HG03139 (cell line): ENCODE results near the gene CDKAL1.

Experiments
- ATAC-seq: cut with Tn5 transposase; IDR thresholded peaks from one replicate; pipeline ENCODE4 v1.9.1; 2021; ENCODE audit not compliant: unreplicated experiment

Gene CDKAL1

DNA sequence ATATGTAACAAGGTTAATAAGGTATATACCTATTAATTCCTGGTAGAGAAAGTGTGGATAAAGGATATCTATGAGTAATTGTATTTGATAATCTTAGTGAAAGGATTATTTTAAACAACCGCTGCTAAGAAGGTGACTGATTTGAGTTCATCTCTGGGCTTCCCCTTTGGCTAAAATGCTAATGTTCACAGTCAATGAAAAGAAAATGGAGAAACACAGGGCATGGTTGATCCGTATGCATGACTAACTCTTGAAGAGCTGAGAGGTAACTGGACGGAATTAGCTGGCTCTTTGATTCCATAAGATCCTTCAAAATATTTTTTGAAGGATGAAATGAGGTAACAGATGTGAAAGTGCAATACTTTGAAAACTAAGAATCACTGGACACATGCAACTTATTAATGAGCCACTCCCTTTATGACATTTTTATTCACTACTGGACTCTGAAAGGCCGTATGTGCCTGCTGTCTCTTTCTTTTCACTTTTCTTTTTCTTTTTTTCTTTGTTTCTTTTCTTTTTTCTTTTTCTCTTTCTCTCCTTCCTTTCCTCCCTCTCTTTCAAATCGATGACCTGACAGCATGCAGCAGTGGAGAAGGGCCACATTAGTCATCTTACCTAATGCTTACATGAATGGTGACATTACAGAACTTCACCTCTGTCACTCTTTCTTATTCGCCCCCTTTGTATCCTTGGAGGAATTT, 464.6 kb downstream of the CDKAL1 start:
- ATAC-seq = no peak

DNA sequence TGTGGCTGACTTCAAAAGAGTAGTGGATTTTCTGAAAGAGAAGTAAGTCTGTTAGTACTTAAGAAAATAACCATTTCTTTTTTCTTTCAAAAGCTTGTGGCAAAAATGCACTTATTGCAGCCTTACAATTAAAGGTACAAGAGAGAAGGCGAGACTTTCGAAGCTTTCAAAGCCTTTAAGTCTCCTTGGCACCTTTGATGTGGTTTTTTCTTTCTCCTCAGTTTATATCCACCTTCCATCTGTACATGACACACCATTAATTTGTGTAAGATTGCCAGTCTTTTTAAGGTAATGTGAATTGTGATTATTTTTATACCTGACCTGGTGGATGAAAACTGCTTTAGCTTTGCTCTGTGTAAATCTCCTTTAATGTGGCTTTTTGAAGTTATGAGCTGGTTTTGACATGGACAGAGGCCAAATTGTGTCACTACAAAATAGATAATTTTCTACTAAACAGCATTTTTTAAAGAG, 466.1 kb downstream of the CDKAL1 start:
- no peak for ATAC-seq

DNA sequence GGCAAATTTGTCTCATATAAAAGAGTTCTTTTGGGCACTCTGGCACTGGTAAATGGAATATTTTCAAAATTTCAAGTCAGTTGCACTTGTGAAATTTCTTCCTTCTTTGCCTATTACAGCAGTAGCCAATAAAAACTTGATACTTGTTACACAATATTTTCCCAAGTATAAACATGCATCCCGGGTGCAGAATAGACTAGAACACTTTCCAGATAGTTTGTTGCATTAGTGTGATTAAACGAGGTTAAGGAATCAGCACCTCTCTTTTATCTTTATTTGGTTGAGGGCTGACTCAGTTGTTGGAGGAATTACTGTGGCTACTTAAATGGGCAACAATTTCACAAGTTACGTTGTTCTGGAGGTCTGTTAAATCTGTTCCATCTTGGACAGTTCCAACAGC, 467.5 kb downstream of the CDKAL1 start:
- ATAC-seq = no peak

DNA sequence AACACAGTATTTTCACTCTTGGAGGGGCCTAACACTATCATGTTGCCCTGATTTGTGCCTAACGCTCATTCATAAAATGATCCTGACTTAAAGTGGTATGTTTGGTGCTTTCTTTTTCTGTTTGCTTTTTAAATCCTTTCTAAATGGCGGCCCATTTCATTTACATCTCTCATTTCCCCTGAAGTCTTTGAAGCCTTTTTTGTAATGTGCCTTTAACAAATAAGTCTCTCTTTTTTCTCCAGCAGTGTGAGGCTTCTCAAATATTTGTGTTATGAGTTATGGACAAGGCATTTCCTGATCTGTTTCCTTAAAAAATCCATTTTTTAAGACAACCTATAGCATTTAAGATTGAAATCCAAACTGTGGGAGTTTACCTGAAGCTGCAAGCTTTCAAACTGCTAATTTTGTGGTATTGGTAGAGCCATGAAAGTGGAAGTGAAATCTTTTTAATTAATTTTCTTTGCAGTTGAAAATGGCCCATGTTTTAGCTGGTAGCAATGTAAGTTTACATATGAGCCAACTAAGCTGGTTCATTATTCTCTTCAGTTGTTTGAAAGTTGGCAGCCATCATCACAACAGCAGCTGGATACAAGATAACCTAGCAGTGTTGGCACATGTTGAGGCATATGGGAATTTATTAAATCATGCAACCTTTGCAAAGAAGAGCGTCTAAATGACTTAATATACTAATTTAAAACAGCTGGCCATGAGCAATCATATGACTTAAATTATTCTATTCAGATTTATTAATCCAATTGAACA, 469.7 kb downstream of the CDKAL1 start:
- ATAC-seq = peak; percentile 47

DNA sequence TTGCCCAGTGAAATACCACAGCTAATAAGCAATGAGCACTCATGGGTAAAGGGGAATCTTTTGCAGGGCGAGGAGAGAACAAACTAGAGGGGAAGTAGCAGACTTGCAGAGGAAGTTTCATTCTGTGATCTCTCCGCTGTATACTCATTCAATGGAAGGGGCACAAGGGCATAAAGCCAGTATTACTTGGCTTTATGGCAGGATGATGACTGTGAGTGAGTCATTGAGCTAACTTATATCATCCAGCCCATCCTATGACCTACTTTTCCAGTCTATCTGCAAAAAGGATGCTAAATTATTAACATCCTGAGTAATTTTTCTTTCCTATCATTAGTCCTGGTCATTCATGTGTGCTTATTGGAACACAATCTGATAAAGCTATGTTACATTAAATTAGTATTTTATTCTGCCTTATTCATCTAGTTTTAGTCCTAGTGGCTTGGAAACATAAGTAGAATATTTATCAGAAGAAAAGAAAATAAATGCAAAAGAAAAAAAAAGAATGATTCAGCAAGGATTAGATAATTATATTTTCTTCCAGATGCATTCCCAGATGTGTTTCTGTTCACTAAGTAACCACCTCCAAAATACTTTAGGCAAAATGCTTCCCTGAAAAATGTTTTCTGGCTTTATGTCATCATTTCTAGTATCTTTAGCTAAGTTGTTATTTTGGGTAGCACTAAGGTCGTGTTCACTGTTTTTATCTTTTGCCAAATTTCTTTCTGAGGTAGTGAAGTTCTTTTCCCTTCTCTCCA, 471.7 kb downstream of the CDKAL1 start:
- no peak for ATAC-seq

DNA sequence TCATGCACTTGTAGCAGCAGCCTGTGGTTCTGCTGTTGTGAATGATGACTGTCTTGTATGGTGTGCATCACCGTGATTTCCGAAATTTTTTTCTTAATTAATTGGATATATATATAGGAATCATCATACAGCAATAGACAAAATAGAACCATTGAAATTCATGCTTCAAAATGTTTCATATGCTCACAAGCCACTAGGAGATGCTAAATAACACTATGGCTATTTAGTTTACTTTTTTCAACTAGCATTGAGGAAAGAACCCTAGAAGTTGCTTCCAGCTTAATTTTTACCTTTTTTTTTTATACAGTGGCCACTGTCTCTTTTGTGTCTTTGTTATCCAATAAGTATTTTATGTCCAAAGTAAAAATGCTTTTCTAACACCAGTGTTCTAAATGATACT, 485.4 kb downstream of the CDKAL1 start:
- ATAC-seq = no peak

DNA sequence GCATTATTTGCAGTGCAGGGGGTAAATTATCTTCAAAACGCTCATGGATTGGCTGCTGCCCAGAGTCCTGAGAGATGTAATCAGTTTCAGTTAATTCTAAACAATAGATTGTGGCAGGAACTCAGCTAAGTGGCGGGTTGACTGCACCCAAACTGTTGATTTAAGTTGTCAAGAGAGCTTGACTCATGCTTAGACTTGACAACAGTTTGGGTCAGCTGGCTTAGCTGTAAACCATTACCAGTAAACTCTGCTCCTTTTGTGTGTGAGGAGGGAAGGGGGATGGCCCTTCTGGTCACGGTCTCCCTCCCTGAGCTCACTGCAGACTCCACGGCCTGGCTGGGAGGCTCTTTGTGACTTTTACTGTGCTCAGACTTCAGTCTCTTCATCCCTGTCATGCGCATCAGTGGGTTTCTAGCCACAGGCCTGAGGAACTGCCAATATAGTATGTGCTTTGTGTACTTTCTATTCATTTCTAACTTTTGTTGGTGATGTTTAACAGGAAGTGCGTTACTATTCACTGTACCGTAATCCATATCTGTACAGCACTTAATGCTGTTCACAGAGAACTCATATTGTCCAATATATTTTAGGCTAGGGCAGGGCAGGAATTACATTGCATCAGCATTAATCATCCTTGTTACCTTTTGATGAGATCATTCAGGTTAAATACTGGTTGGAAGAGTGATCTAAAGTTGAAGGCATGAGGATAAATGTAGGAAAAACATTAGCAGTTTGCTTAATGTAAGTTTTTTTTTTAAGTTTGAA, 488.3 kb downstream of the CDKAL1 start:
- ATAC-seq = peak; percentile 94

DNA sequence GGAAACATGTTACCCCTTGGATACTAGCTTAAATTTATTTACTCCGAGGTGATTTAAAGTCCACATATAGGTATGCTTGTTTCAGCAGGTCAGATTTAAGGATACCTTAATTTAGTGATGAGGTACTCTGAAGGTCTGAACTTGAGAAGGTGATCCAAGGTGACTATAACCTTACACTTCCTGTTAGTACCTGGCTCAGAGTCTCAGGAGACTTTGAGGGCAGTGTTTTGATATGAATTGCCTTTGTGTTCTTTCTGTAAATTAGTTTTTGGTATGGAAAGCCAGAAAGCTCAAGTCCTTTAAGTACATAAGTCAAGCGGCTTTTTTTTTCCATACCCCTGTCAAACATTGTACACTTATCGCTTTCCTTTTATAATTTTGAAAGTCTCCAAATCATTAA, 489.0 kb downstream of the CDKAL1 start:
- no peak for ATAC-seq

DNA sequence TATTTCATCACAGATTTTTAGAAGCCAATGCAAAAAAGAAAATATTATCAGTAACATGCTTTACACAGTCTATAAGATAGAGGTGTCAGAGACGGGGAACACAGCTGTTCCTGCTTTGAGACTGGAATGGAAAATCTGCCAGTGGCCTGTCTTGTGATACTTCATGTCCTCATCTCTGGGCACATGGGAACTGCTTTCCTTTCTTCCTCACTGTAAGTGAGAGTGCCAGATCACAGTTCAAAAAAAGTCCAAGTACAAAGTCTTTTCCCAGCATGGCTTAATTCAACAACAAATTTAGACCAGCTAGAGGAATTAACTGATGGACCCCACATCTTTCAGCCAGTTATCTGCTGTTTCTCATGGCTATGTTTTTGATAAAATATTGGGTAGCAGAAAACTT, 490.4 kb downstream of the CDKAL1 start:
- no peak for ATAC-seq

DNA sequence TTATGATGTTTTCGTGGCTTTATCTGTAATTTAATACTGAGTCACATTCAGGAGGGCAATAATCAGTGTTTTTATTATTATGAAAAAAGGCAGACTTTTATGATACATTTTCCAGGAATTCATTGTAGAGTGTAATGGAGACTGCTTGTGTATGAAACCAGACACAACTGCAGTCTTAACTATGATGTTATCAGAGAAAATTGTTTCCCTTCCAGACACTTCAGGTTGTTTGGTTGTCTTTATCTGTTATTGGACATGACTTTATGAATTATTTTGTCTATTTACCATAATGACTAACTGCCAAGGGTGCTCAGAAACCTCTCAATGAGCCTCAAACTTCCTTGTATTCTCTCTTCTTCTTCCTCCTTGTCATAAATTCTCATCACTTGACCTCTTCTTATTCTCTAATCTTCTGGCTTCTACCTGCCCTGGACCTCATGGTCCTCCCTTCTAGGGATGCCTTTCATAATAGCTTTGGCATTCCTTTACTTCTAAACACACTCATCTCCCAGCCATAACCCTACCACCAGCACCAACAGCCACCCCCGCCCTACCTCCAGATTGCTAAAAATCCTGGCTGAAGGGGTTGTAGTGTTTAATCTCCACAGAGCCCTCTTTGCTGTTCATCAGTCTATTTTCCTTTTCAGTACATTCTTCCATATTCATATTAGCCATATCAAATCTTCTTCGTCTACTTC, 492.5 kb downstream of the CDKAL1 start:
- no peak for ATAC-seq

DNA sequence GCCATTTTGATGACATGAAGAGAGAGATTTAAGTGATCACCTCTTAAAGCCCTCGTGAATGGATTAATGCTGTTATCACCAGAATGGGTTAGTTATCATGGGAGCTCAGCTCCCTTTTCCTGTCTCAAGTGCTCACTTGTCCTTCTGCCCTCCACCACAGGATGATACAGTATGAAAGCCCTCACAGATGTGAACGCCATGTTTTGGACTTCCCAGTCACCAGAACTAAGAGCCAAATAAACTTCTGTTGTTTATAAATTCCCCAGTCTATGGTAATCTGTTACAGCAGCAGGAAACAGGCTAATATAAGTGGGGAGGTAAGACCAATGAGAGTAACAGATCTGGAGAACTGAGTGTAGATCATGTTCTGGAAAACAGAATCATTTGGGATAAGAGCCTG, 493.2 kb downstream of the CDKAL1 start:
- ATAC-seq = no peak

DNA sequence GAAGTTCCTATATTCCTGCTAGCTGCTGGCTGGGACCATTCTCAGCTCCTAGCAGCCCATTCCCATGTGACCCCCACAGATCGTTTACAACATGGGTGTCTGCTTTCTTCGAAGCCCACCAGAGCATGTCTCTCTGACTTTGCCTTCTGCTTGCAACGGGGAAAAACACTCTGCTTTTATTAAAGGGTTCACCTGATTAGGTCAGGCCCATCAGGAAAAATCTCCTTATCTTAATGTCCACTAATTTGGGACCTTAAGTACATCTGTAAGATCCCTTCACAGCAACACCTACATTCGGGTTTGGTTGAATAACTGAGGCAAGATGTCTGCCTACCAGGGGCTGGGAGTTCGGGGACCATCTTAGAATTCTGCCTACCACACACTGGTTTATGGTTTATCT, 496.9 kb downstream of the CDKAL1 start:
- ATAC-seq = no peak

DNA sequence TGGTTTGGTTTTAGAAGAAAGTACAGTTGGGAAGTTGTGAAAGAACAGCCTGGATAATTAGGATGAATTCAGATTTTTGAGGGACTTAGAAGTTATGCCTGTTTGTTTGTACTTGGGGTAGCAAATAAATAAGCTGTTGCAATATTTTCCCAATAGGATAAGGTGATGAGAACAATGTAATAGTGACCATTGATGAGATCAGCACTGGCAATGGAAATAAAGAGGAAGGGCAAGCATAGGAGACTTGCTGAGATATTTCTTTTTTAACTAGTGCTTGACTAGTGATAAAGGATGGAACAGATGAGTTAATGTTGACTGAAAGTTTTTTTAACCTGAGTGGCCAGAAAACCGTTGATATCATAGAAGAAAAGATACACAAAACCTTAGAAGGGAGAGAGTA, 498.8 kb downstream of the CDKAL1 start:
- no peak for ATAC-seq

DNA sequence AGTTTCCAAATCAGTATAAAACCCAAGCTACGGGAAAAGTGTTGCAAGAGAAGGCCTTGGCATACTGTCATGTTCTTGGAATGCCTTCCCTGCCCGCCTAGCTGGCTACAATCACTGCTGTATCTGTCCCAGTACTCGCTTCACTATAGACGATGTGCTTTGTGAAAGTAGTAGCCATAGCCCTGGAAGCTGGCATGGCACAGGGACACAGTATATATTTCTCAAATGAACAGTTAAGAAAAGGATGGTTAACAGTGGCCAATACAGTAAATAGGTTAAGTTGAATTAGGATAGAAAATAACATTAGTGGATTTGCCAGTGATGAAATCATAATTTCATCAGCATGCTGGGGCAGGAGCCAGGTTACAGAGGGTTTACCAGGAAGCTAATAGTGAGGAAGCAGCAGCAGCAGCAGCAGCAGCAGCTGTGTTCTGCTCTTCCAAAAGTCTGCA, 499.3 kb downstream of the CDKAL1 start:
- ATAC-seq = no peak

DNA sequence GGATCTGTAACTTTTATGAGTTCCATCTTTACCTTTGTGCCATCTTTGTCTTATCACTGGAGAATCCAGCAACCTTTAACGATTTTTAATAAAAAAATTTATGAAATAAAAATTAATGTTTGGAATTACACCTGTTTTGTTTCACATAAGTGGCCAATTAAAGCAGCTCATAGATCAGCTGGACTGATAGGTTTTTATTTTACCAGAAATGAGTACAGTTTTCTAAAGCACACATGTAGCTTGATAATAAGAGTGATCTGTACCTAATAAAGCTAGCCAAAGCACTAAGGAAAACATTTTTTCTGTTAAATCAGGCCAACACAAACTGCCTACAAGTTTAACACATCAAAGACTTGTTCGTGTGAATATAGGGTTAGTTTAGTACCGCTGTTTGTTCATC, 500.1 kb downstream of the CDKAL1 start:
- ATAC-seq = no peak

DNA sequence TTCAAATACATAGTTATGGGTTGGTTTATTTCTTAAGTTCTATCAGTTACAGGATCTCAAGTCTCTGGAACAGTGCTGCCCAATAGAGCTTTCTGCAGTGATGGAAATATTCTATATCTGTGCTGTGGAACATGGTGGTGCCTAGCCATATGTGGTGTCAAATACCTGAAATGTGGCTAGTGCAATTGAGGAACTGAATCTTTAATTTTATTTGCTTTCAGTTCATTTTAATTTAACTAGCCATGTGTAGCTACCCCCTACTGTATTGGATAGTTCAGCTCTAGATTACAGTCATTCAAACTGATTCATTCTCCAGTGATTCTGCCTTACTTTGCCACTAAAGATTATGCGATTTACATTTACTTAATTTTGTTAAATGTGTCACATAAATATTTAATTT, 503.2 kb downstream of the CDKAL1 start:
- no peak for ATAC-seq

DNA sequence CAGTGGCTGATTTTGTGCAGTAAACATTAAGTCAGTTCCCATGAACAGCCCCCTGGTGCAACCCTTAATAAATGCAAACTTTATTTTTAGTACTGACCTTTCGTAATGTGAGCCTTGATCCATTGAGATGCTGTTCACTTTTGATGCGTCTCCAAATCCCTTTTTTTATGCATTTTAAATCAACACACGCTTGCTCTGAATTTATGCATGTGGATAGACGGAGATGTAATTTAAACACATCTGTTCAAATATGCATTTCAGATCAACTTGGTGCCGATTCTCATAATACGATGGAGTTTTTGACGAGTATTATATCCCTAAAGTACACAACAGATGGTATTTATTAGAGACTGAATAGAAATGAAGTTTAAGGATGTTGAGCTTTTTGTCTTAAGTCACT, 505.7 kb downstream of the CDKAL1 start:
- no peak for ATAC-seq

DNA sequence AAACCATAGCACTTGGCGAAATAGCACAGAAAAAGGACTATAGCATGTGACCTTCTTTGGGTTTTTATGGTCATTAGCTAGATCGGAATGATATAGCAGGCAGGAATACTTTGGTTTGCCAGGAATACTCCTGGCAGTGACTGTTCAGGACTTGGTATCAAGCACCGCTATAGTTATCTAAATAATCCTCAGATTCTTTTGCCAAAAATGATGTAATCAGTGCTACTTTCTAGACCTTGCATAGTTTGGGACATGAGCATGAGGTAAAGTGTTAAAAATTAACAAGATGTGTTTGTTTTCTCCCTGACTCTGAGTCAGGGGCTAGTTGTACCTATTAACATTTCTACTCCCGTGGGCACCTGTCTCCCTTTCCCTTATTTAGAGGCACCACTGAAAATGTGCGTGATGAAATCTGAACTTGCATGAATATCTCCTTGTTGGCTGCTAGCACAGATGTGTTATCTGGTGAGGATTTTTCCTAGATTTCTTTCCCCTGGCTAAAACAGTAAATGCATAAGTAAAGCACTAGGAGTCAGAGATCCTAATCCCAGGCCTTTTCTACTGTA, 511.0 kb downstream of the CDKAL1 start:
- no peak for ATAC-seq

DNA sequence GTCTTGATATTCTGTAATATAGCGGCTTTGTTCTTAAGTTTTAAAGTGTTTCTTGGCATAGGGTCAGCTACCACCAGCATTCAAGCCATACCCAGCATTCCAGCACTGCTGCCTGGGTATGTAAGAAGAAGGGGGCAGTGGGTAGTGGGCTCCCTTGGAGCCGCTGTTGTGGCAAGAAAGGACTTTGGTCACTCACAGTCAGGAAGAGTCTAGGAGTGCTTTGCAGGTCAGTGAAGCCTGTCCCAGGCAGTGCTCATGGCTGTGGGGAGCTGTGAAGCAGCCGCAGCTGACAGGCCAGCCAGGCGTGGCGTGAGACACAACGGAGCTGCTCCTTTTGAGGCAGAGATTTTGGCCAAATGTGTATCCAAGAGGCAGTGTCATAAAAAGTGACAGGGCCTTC, 512.0 kb downstream of the CDKAL1 start:
- ATAC-seq = no peak

DNA sequence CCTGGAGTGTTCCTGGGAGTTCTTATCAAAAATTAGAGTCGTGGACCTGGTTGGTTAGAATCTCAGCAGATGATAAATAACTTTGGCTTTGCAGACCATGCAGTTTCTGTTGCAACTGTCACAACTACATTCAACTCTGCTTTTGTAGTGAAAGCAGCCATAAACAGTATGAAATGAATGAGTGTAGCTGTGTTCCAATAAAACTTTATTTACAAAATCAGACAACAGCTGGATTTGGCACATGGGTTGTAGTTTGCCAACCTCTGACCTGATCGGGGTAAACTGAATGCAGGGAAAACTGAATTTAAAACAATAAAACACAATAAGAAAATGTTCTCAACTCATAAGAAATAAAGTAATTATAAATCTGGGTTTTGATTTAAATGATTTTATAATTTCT, 513.8 kb downstream of the CDKAL1 start:
- ATAC-seq = no peak
